Ishikawa (cell line): ENCODE results near the gene PRICKLE4.

ENCODE experiments used
- EGR1 ChIP-seq: IDR thresholded peaks from 2 replicates; pipeline ENCODE4 v1.6.1; 2012
- TAF1 ChIP-seq: IDR thresholded peaks from 2 replicates; pipeline ENCODE4 v1.6.1; 2012; ENCODE audit warnings: low read depth, mild to moderate bottlenecking
- TF ChIP-seq, protein P1 (sequence below): IDR thresholded peaks from 2 replicates; pipeline ENCODE4 v1.6.1; 2012

DNA sequence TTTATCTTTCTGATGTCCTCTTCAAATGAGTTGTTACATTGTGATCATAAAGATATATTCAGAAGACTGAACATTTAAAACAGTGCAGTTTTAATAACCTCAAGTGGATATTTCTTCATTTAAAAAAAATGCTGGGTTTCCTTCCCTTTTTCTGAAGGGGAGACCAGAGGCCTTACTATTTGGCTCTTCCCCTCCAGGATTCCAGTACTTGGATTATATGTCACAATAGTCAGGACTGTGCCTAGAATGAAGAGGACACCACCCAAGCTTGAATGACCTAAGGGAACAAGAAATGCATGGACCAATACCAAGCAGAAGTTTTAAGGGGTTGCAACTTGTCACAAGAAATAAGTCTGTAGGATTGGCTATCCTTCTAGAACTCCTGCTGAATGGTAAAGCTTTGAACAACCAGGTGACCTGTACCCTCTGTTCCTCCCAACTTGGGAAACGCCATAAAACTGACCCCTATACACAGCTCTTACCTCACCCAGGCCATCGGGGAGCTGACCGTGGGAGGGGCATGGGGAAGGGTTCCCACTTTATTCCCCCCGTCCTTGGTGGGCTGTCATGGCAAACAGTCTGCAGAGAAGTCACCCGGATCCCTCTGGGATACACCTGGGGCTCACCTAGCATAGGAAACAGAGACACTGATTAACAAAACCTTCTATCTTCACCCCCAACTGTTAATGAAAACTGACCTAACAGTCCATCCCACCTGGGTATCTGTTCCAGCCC is 2.9 kb upstream of the PRICKLE4 start:
- TF ChIP-seq EGR1: no peak
- TF ChIP-seq, protein P1, sequence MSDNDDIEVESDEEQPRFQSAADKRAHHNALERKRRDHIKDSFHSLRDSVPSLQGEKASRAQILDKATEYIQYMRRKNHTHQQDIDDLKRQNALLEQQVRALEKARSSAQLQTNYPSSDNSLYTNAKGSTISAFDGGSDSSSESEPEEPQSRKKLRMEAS: no peak
- TF ChIP-seq TAF1: no peak
